ENCODE results near the gene WDFY3. TPM values are rescaled to one million over a fixed set of nuclear protein-coding genes. Genes with fewer than 3 reads are reported as not detected.

WDFY3 gene
- polyA plus RNA-seq, 1 of the 3 experiments (the other 2 are of a cell fraction), result 13.8 TPM

- DNase-seq, result no peak
- no peak overlapping the region for H2AFZ ChIP-seq (ENCODE audit: low read depth)
- CTCF ChIA-PET, result interaction anchor here (1.7 kb wide), 1 partner anchor 11 kb away, joined by 5 read pairs; no protein-coding TSS in a partner anchor
- no peak overlapping the region for H3K4me3 ChIP-seq (ENCODE audit: low read depth in 2 of 2, low read length in 1 of 2)
- H3K9me3 ChIP-seq, result no peaks in the 10 kb centered on the region
- H3K27me3 ChIP-seq (ENCODE audit: insufficient read depth), result no peaks in the 10 kb centered on the region
- no peak overlapping the region for H3K9ac ChIP-seq
- no peaks in the 10 kb centered on the region for H4K20me1 ChIP-seq (ENCODE audit: insufficient read depth)
- peaks cover 9 to 23% of the 10 kb centered on the region in 2 experiments for H3K36me3 ChIP-seq (replicated peaks in 1 of 2; ENCODE audit: control insufficient read depth in 1 of 2, insufficient read depth in 2 of 2, low read length in 1 of 2)
- peaks cover 82% of the 10 kb centered on the region for H3K79me2 ChIP-seq (ENCODE audit: insufficient read depth)
- TF ChIP-seq PBX3 (IDR thresholded peaks at IDR 0.05) (no peak), ZBTB33 (IDR thresholded peaks at IDR 0.05; ENCODE audit: borderline replicate concordance, low read depth) (no peak), NRF1 (IDR thresholded peaks at IDR 0.05; ENCODE audit: low read depth, low read length) (no peak), RAD21 (IDR thresholded peaks at IDR 0.05; ENCODE audit: low read length) (no peak)
- H3K27ac ChIP-seq (ENCODE audit: low read depth in 2 of 2, low read length in 1 of 2), result no peak overlapping the region
- peaks cover 3 to 21% of the 10 kb centered on the region in 2 experiments; a peak in 3 of 4 replicates for H3K4me1 ChIP-seq (ENCODE audit: control insufficient read depth in 1 of 2, insufficient read depth in 2 of 2, low read depth in 1 of 2, low read length in 1 of 2)
- H3F3A ChIP-seq (replicated peaks; ENCODE audit: insufficient read depth), result peaks cover 3% of the 10 kb centered on the region
- POLR2A ChIA-PET, result no interaction called here
- no peak overlapping the region for H3K4me2 ChIP-seq
- no peaks in the 10 kb centered on the region for H3K9me2 ChIP-seq
- WGBS (ENCODE audit: low lambda C conversion rate), result 100% methylated on average over 2 of the region's 2 CpGs
Observed at GRCh38 chr4:84912741-84913140, 53.7 kb downstream of the WDFY3 start.

- TF ChIP-seq GATA2 (CRISPR knock-in tag; IDR thresholded peaks at IDR 0.05), result no peak
- TF ChIP-seq RAD21 (IDR thresholded peaks at IDR 0.05; ENCODE audit: low read length), result no peak
- TF ChIP-seq USF1 (IDR thresholded peaks at IDR 0.05; ENCODE audit: borderline replicate concordance, low read depth), result no peak
- TF ChIP-seq RXRA (IDR thresholded peaks at IDR 0.05; ENCODE audit: borderline replicate concordance, low read depth), result no peak
- TF ChIP-seq USF2 (IDR thresholded peaks at IDR 0.05; ENCODE audit: borderline replicate concordance, low read depth, low read length), result no peak
- no peak for TF ChIP-seq MEF2A (IDR thresholded peaks at IDR 0.05; ENCODE audit: borderline replicate concordance, low read depth)
- no peak for TF ChIP-seq NFIC (IDR thresholded peaks at IDR 0.05; ENCODE audit: borderline replicate concordance)
- no peak for TF ChIP-seq FOXM1 (IDR thresholded peaks at IDR 0.05; ENCODE audit: low read depth)
- no peak for TF ChIP-seq EP300 (IDR thresholded peaks at IDR 0.05; ENCODE audit: borderline replicate concordance in 1 of 2, low read depth in 1 of 2, low read length in 1 of 2)
- TF ChIP-seq ELF1 (IDR thresholded peaks at IDR 0.05), result no peak
- no peak for TF ChIP-seq RCOR1 (IDR thresholded peaks at IDR 0.05; ENCODE audit: low read length)
- no peak for TF ChIP-seq CTCF (IDR thresholded peaks at IDR 0.05)
- no peak for TF ChIP-seq FOSL2 (IDR thresholded peaks at IDR 0.05; ENCODE audit: borderline replicate concordance, low read depth)
- no peak for TF ChIP-seq EZH2phosphoT487 (IDR thresholded peaks at IDR 0.05; ENCODE audit: borderline replicate concordance, low read depth)
- no peak for TF ChIP-seq ZBTB33 (IDR thresholded peaks at IDR 0.05; ENCODE audit: borderline replicate concordance, low read depth)
- WGBS (ENCODE audit: low lambda C conversion rate), result 96% methylated on average over 4 of the region's 4 CpGs
- Histone ChIP-seq H3K27me3 (ENCODE audit: insufficient read depth) (no peaks in the 10 kb centered on the region), H3K9ac (no peak overlapping the region), H3K4me2 (no peak overlapping the region), H3F3A (replicated peaks; ENCODE audit: insufficient read depth) (no peaks in the 10 kb centered on the region), H3K4me3 (ENCODE audit: low read depth in 2 of 2, low read length in 1 of 2) (no peak overlapping the region), H3K9me2 (no peaks in the 10 kb centered on the region), H2AFZ (ENCODE audit: low read depth) (no peak overlapping the region), H3K36me3 (replicated peaks in 1 of 2; ENCODE audit: control insufficient read depth in 1 of 2, insufficient read depth in 2 of 2, low read length in 1 of 2) (peaks cover 9 to 15% of the 10 kb centered on the region in 2 experiments), H3K9me3 (no peaks in the 10 kb centered on the region), H3K79me2 (ENCODE audit: insufficient read depth) (peaks cover 72% of the 10 kb centered on the region), H3K4me1 (ENCODE audit: control insufficient read depth in 1 of 2, insufficient read depth in 2 of 2, low read depth in 1 of 2, low read length in 1 of 2) (no peaks in the 10 kb centered on the region), H3K27ac (ENCODE audit: low read depth in 2 of 2, low read length in 1 of 2) (no peak overlapping the region), H4K20me1 (ENCODE audit: insufficient read depth) (no peaks in the 10 kb centered on the region)
- ChIA-PET CTCF (interaction anchor here (0.7 to 1.3 kb wide), 2 partner anchors 68 to 84 kb away, joined by 3 read pairs; no protein-coding TSS in a partner anchor), POLR2A (no interaction called here)
- DNase-seq, result no peak
Observed at GRCh38 chr4:84908876-84909275, 57.6 kb downstream of the WDFY3 start.

Data from SK-N-SH (cell line).